Neutrophil (primary cell): ENCODE measurements around the gene POLR3GL.
A peak's percentile ranks its signal among the peaks of the same experiment; 100 is the strongest.

ENCODE experiments used
- H3K27ac ChIP-seq: fragments of 200-600 bp; sonication (generic); 2 replicates; pipeline ENCODE4 v1.5.1; 2016; ENCODE audit warnings: mild to moderate bottlenecking, moderate library complexity
- H3K27me3 ChIP-seq: fragments of 200-600 bp; sonication (generic); 2 replicates; pipeline ENCODE4 v1.6.0; 2016; ENCODE audit warnings: mild to moderate bottlenecking
- H3K36me3 ChIP-seq: fragments of 200-600 bp; sonication (generic); 2 replicates; pipeline ENCODE4 v1.5.1; 2017
- H3K4me1 ChIP-seq, 2 experiments: fragments of 200-600 bp in 1 of 2; sonication (generic) in 1 of 2; 1 replicate in 1 of 2; 2 replicates in 1 of 2; pipeline versions ENCODE4 v1.5.1 to v1.6.1; 2013 to 2016; ENCODE audit warnings: low read depth in 1 of 2, low read length in 1 of 2, mild to moderate bottlenecking in 1 of 2, moderate library complexity in 1 of 2; ENCODE audit not compliant: control insufficient read depth in 1 of 2, insufficient read depth in 1 of 2
- H3K4me3 ChIP-seq, 2 experiments: fragments of 200-600 bp in 1 of 2; sonication (generic) in 1 of 2; 1 replicate in 1 of 2; 2 replicates in 1 of 2; pipeline ENCODE4 v1.5.1; 2013 to 2016; ENCODE audit warnings: low read depth in 1 of 2, low read length in 1 of 2, mild to moderate bottlenecking in 1 of 2, moderate library complexity in 1 of 2
- H3K9me3 ChIP-seq: fragments of 200-600 bp; sonication (generic); 2 replicates; pipeline ENCODE4 v1.5.1; 2016
- CTCF ChIP-seq: fragments of 200-600 bp; sonication (generic); IDR thresholded peaks from 2 replicates; pipeline ENCODE4 v1.5.1; 2016; ENCODE audit warnings: antibody characterized with exemption

Gene POLR3GL, protein sequence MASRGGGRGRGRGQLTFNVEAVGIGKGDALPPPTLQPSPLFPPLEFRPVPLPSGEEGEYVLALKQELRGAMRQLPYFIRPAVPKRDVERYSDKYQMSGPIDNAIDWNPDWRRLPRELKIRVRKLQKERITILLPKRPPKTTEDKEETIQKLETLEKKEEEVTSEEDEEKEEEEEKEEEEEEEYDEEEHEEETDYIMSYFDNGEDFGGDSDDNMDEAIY

GRCh38 chr1:145964328-145965118, at the start of gene POLR3GL, which contains the start of gene ANKRD34A:
POLR3GL (plus strand) TSS chr1:145964690; CDS start chr1:145974866, 10,176 bp downstream.
ANKRD34A (minus strand) TSS chr1:145964575; CDS start chr1:145961759, 2,816 bp downstream.
- H3K4me1 ChIP-seq, result peaks cover 56% of the 10 kb centered on the region in 2 experiments
- peaks cover 42% of the 10 kb centered on the region for H3K27me3 ChIP-seq

DNA sequence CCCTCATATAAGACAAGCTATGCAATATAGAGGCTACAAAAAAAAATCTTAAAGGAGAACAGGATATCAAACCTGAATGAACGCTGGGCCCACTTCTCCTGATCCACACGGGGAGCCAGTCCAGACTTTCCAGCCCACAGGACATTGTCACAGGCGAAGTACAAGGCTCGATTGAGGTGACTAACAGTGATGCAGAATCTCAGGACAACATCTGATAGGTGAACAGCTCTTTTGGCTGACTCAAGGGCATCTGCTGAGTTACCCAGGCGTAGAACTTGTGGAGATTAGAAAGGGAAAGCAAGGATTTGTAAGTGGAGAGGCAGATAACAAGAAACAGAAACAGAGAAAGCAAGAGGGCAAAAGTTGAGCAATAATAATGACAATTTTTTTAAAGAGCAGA, 47.7 kb upstream of the POLR3GL start:
- Histone ChIP-seq H3K36me3 (peaks cover 30% of the 10 kb centered on the region), H3K27ac (no peak overlapping the region), H3K9me3 (no peaks in the 10 kb centered on the region), H3K4me1 (peaks cover 28 to 32% of the 10 kb centered on the region in 2 experiments), H3K4me3 (no peak overlapping the region), H3K27me3 (no peaks in the 10 kb centered on the region)
- TF ChIP-seq CTCF, result no peak

More at GRCh38 chr1:145964328-145965118, at the start of gene POLR3GL, which contains the start of gene ANKRD34A:
- Histone ChIP-seq H3K4me3 (peak within 1 kb of the TSS; percentile 67 to 80), H3K27ac (peak within 1 kb of the TSS; percentile 65), H3K36me3 (no peaks in the 10 kb centered on the region), H3K9me3 (no peaks in the 10 kb centered on the region)
- peak; percentile 53 for TF ChIP-seq CTCF

DNA sequence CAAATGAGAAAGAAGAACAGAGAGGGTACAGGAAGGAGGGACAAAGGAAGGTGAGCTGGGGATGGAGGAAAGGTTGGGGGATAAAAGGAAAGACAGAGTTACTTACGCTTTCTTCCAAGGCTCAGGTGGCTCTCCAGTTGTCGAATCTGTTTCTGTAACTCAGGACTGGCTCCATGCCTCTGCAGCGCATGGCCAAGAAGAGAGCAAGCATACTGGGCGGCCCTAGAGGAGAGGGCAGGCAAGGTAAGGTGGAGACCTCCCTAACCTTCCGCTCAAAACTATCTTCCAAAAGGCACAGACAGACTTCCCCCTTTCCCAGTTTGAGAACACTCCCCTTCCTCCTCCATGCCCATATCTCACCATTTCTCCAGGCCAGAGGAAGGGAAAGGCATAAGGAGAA, 46.9 kb upstream of the POLR3GL start:
- H3K9me3 ChIP-seq, result no peaks in the 10 kb centered on the region
- no peaks in the 10 kb centered on the region for H3K27me3 ChIP-seq
- H3K27ac ChIP-seq, result peak overlapping the region; percentile 97
- H3K36me3 ChIP-seq, result peaks cover 22% of the 10 kb centered on the region
- TF ChIP-seq CTCF, result no peak
- peaks cover 37 to 40% of the 10 kb centered on the region in 2 experiments for H3K4me1 ChIP-seq
- peak overlapping the region; percentile 86 to 92 for H3K4me3 ChIP-seq

- peak; percentile 31 for TF ChIP-seq CTCF
- Histone ChIP-seq H3K4me3 (peak within 1 kb of the TSS; percentile 86 to 92), H3K27me3 (no peaks in the 10 kb centered on the region), H3K4me1 (peaks cover 45 to 48% of the 10 kb centered on the region in 2 experiments), H3K27ac (peak within 1 kb of the TSS; percentile 97), H3K9me3 (no peaks in the 10 kb centered on the region), H3K36me3 (peaks cover 18% of the 10 kb centered on the region)
Measured at GRCh38 chr1:145918144-145918991, 46.1 kb upstream of the POLR3GL start, which contains the start of gene PEX11B. PEX11B (minus strand) TSS chr1:145918717; CDS start chr1:145918688, 29 bp downstream.
